Measurements from ENCODE around the gene PPARA.

GRCh38 chr22:46292732-46293131, 142.4 kb downstream of the PPARA start:
- TF ChIP-seq CTCF (IDR thresholded peaks at IDR 0.05) (no peak), POLR2A (IDR thresholded peaks at IDR 0.05) (no peak)
